Motor neuron (in vitro differentiated cells): ENCODE data around the gene ARF1. TPM values are rescaled to one million over a fixed set of nuclear protein-coding genes. Genes with fewer than 3 reads are reported as not detected.
A peak's percentile ranks its signal among the peaks of the same experiment; 100 is the strongest.

Source experiments
- ATAC-seq, 8 experiments: fragments of 200-7000 bp; cut with Tn5 transposase; replicated peaks in 6 of 8; 2 replicates each; pipeline ENCODE4 v1.8.0; 2021; ENCODE audit warnings: mild to moderate bottlenecking in 8 of 8, moderate library complexity in 8 of 8
- H3K27ac ChIP-seq, 2 donors: fragments of 250-450 bp; sonication (Bioruptor Pico); 2 replicates each; pipeline ENCODE4 v1.9.0; 2021; ENCODE audit warnings: antibody characterized with exemption in 2 of 2, mild to moderate bottlenecking in 2 of 2, moderate library complexity in 1 of 2
- H3K4me1 ChIP-seq, 2 donors: fragments of 250-450 bp; sonication (Bioruptor Pico); replicated peaks in 1 of 2; 2 replicates each; pipeline ENCODE4 v1.6.1; 2021; ENCODE audit warnings: antibody characterized with exemption in 2 of 2, mild to moderate bottlenecking in 2 of 2, moderate library complexity in 1 of 2
- H3K4me3 ChIP-seq, 5 donors: fragments of 250-450 bp; sonication (Bioruptor Pico); 2 replicates each; pipeline ENCODE4 v1.9.0; 2021; ENCODE audit warnings: antibody characterized with exemption in 5 of 5, mild to moderate bottlenecking in 5 of 5, moderate library complexity in 4 of 5
- WGBS, 10 experiments: fragments of 450-650 bp; shearing (Covaris generic); methylation state at CpG; one replicate each; pipeline ENCODE4 v1.0.0; 2022; 5-methylcytosine and 5-hydroxymethylcytosine counted together
- in situ Hi-C, 9 experiments: fragments of 400-800 bp; cut with MboI; loops; one replicate each; pipeline ENCODE4 v1.15.0; 2021; ENCODE audit warnings: low sequenced_read_pairs in 9 of 9, low pct_unique_long_range_greater_than_20kb in 2 of 9; ENCODE audit not compliant: unreplicated experiment in 9 of 9
- total RNA-seq, 8 experiments: library from RNA; unstranded; fragments of 300-600 nt; gene quantifications; 2 replicates each; pipeline versions ENCODE4 v1.2.3 to v1.2.4, GENCODE V29; 2022

Gene ARF1
- total RNA-seq, 8 experiments from 2014 or later, result 255 to 597 (median 339) TPM

DNA sequence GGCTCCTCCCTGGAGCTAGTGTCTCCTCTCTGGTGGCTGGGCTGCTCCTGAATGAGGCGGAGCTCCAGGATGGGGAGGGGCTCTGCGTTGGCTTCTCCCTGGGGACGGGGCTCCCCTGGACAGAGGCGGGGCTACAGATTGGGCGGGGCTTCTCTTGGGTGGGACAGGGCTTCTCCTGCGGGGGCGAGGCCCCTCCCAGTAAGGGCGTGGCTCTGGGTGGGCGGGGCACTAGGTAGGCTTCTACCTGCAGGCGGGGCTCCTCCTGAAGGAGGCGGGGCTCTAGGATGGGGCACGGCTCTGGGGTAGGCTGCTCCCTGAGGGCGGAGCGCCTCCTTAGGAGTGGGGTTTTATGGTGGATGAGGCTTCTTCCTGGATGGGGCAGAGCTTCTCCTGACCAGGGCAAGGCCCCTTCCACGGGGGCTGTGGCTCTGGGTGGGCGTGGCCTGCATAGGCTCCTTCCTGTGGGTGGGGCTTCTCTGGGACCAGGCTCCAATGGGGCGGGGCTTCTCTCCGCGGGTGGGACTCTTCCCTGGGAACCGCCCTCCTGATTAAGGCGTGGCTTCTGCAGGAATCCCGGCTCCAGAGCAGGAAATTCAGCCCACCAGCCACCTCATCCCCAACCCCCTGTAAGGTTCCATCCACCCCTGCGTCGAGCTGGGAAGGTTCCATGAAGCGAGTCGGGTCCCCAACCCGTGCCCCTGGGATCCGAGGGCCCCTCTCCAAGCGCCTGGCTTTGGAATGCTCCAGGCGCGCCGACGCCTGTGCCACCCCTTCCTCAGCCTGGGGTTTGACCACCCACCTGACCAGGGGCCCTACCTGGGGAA lies 22.7 kb upstream of the ARF1 start:
- Histone ChIP-seq H3K4me1 (peaks cover 2 to 9% of the 10 kb centered on the region in 2 donors), H3K4me3 (peak overlapping the region in 4 of 5 donors; percentile 1 to 42 (median 29)), H3K27ac (peak overlapping the region in 1 of 2 donors; percentile 68)
- peak; percentile 52 to 82 (median 77) for ATAC-seq
- in situ Hi-C loops, result no loop called here
- WGBS, 10 experiments, result 0 to 77% (median 55%) methylated on average over 1 to 5 of the region's 33 CpGs; no CpG with 5 or more reads in 7 of the 10 experiments

GRCh38 chr1:228060458-228061190 lies 21.9 kb upstream of the ARF1 start:
- in situ Hi-C loops, result no loop called here
- peak; percentile 14 to 57 (median 48) for ATAC-seq
- 0 to 71% (median 31%) methylated on average over 2 to 12 of the region's 34 CpGs; no CpG with 5 or more reads in 3 of the 10 experiments for WGBS, 10 experiments
- H3K27ac ChIP-seq, result peak overlapping the region in 1 of 2 donors; percentile 68
- H3K4me3 ChIP-seq, result peak overlapping the region in 4 of 5 donors; percentile 1 to 42 (median 29)
- peaks cover 2 to 9% of the 10 kb centered on the region in 2 donors for H3K4me1 ChIP-seq

DNA sequence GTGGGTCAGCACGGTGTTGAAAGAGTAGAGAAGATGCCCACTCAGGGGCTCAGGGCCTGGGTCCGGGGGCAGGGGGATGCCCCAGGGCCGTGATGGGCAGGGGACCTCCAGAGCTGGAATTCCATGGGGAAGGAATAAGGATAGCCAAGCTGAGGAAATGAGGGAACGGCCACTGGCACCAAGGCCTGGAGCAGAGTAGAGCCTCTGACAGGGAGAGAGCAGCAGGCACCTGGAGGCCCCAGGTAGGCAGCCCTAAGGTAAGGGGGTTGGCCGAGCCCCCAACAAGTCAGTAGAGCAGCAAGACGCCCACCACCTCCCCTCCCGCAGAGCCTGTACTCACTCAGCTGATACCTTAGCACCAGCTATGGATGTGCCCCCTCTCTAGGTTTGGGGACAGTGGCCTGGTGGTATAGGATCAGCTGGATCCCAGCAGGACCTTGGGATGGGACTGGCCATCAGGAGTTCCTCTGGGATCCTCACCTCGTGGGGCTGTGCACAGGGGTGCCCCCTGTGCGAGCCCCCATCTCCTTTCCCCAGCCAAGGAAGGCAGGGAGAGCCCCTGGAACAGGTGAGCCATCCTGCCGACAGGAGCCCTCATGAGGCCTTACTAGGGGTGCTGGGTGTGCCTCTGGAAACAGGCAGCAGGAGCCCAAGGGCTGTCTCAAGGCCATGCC lies 21.0 kb upstream of the ARF1 start:
- 0 to 100% (median 88%) methylated on average over 1 to 5 of the region's 10 CpGs; no CpG with 5 or more reads in 5 of the 10 experiments for WGBS, 10 experiments
- Histone ChIP-seq H3K27ac (no peak overlapping the region), H3K4me1 (peaks cover 2 to 9% of the 10 kb centered on the region in 2 donors), H3K4me3 (peak overlapping the region in 1 of 5 donors; percentile 42)
- no peak for ATAC-seq
- in situ Hi-C loops, result no loop called here

DNA sequence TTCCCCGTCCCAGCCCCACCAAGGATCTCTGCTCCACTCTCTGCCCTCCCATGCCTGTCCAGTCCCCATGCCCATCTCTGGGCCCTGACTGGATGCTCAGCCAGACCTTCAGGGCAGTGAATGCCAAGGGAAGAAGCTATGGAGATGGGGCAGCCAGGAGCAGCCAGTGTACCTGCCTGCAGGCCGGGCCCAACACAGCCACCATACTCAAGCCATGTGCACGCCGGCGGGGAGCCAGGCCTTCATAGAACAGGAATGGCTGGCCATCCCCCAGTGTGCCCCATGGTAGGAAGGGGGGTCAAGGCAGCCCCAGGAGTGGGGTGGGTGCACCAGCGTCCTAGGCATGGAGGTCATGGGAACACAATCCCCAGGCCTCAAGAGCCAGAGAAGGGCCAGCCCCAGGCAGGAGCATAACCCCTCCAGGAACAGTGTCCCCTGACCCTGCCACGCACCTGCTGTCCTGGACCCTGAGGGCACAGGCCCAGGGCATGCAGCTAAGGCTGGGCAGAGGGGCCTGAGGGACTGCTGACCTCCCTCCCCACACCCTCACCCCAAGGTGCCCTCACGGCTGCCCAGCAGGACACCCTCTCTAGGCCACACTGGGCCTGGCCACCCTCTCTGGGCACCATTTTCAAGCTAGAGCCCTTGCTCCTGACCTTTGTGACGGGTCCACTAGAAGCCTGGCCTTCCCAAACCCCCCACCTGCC lies 20.3 kb upstream of the ARF1 start:
- ATAC-seq, result no peak
- 60 to 100% (median 83%) methylated on average over 1 to 4 of the region's 9 CpGs; no CpG with 5 or more reads in 6 of the 10 experiments for WGBS, 10 experiments
- Histone ChIP-seq H3K4me3 (no peak overlapping the region), H3K27ac (no peak overlapping the region), H3K4me1 (peaks cover 2 to 9% of the 10 kb centered on the region in 2 donors)
- in situ Hi-C loops, result no loop called here

GRCh38 chr1:228062812-228063211 lies 19.7 kb upstream of the ARF1 start:
- in situ Hi-C loops, result no loop called here
- 37 to 43% methylated on average over 3 of the region's 4 CpGs; no CpG with 5 or more reads in 8 of the 10 experiments for WGBS, 10 experiments
- Histone ChIP-seq H3K27ac (no peak overlapping the region), H3K4me1 (peaks cover 2 to 9% of the 10 kb centered on the region in 2 donors), H3K4me3 (no peak overlapping the region)
- ATAC-seq, result no peak

DNA sequence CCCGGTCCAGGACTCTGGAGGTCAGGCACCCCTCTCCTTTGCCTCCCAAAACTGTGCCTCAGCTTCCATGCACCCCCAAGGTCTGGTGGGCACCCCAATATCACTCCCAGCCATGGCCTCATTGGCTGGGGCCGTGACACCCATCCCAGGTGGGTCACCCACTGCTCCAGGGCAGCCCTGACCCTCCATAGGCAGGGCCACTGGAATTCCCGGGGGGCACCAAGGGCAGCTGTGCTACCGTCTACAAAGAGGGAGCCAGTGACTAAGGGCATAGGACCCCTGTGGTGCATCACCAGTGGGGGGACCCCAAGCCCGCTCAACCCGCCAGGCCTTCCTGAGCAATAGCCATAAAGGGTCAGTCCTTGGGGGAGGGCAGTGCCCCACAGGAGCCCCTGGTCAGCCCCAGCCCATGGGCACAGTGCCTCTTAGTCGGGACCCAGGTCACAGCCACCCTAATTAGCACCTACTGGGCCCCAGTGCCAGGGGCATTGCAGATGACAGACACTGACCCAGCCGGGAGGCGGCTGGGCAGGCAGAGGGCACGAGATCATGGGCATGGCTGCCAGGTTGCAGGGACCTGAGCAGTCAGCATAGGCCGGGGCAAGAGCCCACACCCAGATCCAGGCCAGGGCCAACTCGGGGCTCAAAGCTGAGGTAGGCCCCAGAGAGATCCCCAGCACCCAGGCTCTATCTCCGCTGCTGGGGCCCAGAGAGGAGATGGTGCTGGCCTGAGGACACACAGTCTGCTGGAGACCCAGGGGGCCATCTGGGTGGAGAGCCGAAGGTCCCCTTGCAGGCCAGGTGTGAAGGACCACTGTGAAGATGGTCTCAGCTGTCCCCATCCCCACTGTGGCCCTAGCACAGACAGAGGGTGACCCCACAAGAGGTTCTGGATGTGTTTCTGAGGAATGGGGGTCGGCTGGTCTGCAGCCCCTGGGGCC lies 19.0 kb upstream of the ARF1 start:
- in situ Hi-C loops, result no loop called here
- no peak for ATAC-seq
- H3K4me3 ChIP-seq, result no peak overlapping the region

GRCh38 chr1:228064296-228064695 lies 18.2 kb upstream of the ARF1 start:
- ATAC-seq, result no peak
- in situ Hi-C loops, result no loop called here
- 60 to 74% methylated on average over 1 to 4 of the region's 8 CpGs; no CpG with 5 or more reads in 8 of the 10 experiments for WGBS, 10 experiments
- peaks cover 2 to 9% of the 10 kb centered on the region in 2 donors for H3K4me1 ChIP-seq
- no peak overlapping the region for H3K4me3 ChIP-seq
- no peak overlapping the region for H3K27ac ChIP-seq

More for the DNA sequence above, 19.0 kb upstream of the ARF1 start:
- 60 to 100% (median 71%) methylated on average over 1 to 6 of the region's 15 CpGs; no CpG with 5 or more reads in 2 of the 10 experiments for WGBS, 10 experiments
- H3K27ac ChIP-seq, result no peak overlapping the region
- H3K4me1 ChIP-seq, result peaks cover 2 to 9% of the 10 kb centered on the region in 2 donors

DNA sequence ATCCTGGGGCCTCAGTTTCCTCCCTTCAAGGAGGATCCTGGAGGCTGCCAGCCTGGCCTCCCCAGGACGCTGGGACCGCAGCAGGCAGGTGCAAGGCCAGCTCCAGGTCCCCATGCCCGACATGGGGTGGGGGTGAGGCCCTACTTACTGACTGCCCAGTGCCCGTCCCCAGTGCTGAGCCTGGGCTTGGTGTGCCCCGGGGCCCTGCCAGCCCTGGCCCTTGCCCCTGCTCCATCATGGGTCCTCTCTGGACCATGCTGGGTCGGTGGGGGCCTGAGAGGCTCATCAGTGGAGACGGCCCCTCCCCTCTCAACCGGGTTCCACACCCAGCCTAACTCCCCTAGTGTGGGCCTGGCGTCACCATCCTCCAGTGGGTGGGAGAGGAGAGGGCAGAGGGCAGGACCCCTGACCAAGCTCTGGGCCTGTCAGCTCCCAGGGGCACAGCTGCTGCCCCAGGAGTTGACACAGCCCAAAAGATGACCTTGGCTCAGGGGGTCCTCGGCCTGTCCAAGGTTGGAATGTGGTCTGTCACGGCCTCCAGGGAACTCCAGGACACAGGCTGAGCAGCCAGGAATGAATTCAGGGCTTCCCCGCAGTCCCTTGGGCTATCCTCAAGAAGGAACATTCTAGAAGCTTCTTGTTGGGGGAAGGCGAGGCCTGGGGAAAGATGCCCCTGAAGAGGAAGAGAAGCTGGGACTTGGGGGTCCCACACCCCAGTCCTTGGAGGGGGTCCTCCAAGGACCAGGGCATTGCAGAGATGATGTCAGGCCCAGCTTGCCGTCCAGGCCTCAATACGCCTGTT lies 17.6 kb upstream of the ARF1 start:
- no peak overlapping the region for H3K27ac ChIP-seq
- in situ Hi-C loops, result no loop called here
- WGBS, 10 experiments, result 20 to 84% (median 56%) methylated on average over 2 to 7 of the region's 15 CpGs; no CpG with 5 or more reads in 5 of the 10 experiments
- H3K4me3 ChIP-seq, result no peak overlapping the region
- ATAC-seq, result no peak
- H3K4me1 ChIP-seq, result peaks cover 2 to 9% of the 10 kb centered on the region in 2 donors

DNA sequence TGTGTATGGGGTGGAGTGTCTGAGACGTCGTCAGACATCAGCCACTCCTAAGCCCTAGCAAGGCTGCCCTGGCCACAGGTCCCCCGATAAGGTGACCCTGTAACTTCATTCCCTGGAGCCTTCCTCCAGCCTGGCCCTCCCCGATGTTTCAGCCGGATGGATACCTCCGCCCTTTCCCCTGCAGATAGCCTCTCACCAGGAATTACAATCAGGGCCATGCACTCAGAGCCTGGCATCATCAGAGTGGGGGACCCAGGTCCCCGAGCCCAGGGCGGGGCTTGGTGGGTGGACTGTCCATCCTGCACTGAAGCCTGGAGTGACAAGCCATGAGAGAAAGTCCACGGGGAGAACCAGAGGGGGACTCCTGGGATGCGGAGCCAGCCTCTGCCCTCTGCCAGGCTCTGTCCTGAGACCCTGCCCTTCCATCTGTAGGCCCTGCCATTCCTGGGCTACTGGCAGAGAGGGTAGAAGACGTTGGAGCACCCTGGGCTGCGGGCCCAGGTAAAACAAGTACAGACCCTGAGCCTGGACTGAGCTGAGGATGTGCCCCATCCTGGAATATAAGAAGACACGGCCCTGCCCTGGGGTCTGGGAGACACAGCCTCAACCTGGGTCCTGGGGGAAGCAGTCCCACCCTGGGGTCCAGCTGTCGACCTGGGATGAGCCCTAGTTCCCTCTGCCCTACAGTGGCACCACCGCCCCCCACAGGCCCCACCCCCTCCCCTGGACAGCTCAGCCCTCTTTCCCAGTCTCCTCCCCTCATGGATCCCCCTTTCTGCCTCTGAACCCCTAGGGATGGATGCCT lies 16.8 kb upstream of the ARF1 start:
- in situ Hi-C loops, result no loop called here
- no peak for ATAC-seq
- H3K27ac ChIP-seq, result no peak overlapping the region
- no peak overlapping the region for H3K4me3 ChIP-seq
- peaks cover under 1 to 3% of the 10 kb centered on the region in 2 donors for H3K4me1 ChIP-seq
- 40 to 100% (median 72%) methylated on average over 2 to 8 of the region's 15 CpGs; no CpG with 5 or more reads in 5 of the 10 experiments for WGBS, 10 experiments

DNA sequence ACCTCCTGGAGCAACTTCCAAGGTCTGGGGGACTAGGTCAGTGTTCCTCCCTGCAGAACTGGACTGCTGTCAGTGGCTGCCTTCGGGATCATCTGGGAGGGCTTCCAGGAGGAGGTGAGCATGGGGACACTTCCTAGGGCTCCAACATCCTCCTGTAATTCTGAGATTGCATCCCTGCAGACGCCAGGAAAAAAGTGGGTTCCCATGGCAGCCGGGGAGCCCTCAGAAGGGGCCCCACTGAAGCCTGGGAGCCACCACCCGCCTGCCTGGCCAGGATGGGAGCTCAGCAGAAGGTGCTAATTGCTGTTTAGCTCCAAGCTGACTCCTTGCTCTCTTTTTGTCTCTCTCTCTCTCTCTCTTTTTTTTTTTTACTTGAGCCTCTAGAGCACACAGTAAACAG lies 16.1 kb upstream of the ARF1 start:
- Histone ChIP-seq H3K27ac (no peak overlapping the region), H3K4me1 (no peaks in the 10 kb centered on the region), H3K4me3 (no peak overlapping the region)
- no peak for ATAC-seq
- 0 to 80% (median 29%) methylated on average over 1 to 3 of the region's 4 CpGs; no CpG with 5 or more reads in 3 of the 10 experiments for WGBS, 10 experiments
- in situ Hi-C loops, result no loop called here
